Fibroblast of lung (primary cell): ENCODE data around the gene PLA2G2F.

Source experiments
- CTCF ChIP-seq, 2 donors: IDR thresholded peaks in 1 of 2; conservative IDR thresholded peaks in 1 of 2; 1 replicate in 1 of 2; 2 replicates in 1 of 2; pipeline ENCODE4 v1.5.1; 2011 to 2012; ENCODE audit warnings: low read length in 2 of 2, control low read depth in 1 of 2, inconsistent platforms in 1 of 2, low read depth in 1 of 2, mild to moderate bottlenecking in 1 of 2
- EZH2 ChIP-seq: IDR thresholded peaks from 2 replicates; pipeline ENCODE4 v1.5.1; 2012; ENCODE audit warnings: low read length, control low read depth, mild to moderate bottlenecking; ENCODE audit errors: missing control alignments

GRCh38 chr1:20153000-20153418 lies 13.9 kb downstream of the PLA2G2F start:
- TF ChIP-seq CTCF (conservative IDR thresholded peaks at IDR 0.05 in 1 of 2, IDR thresholded peaks at IDR 0.05 in 1 of 2; ENCODE audit: low read depth in 1 of 2, low read length in 2 of 2) (no peak), EZH2 (no peak)
